Testis (tissue), 5 donors: ENCODE measurements around the gene ORC2. TPM values are rescaled to one million over a fixed set of nuclear protein-coding genes. Genes with fewer than 3 reads are reported as not detected.
A peak's percentile ranks its signal among the peaks of the same experiment; 100 is the strongest.

ENCODE experiments used
- DNase-seq: peaks from one replicate; pipeline ENCODE4 v3.0.0-alpha.2; 2019
- H3K27ac ChIP-seq, 2 donors: fragments of 200-600 bp; sonication (generic); one replicate each; pipeline ENCODE4 v1.5.1; 2019
- H3K27me3 ChIP-seq: fragments of 200-600 bp; sonication (generic); one replicate; pipeline ENCODE4 v1.5.1; 2019
- H3K36me3 ChIP-seq: fragments of 200-600 bp; sonication (generic); one replicate; pipeline ENCODE4 v1.5.1; 2017; ENCODE audit warnings: low read depth; ENCODE audit errors: missing control alignments
- H3K4me1 ChIP-seq: fragments of 200-600 bp; sonication (generic); one replicate; pipeline ENCODE4 v1.5.1; 2019
- H3K4me3 ChIP-seq, 2 donors: fragments of 200-600 bp; sonication (generic); one replicate each; pipeline ENCODE4 v1.5.1; 2017 to 2019
- H3K9me3 ChIP-seq: fragments of 200-600 bp; sonication (generic); one replicate; pipeline ENCODE4 v1.5.1; 2017
- POLR2A ChIP-seq: fragments of 450-650 bp; IDR thresholded peaks from one replicate; pipeline ENCODE4 v1.6.1; 2017; ENCODE audit warnings: antibody characterized with exemption, mild to moderate bottlenecking, moderate library complexity
- WGBS, 2 donors: methylation state at CpG; one replicate each; pipeline ENCODE4 v1.1.5; 2018; 5-methylcytosine and 5-hydroxymethylcytosine counted together
- intact Hi-C: fragments of 100-400 bp; cut with DNase I; formaldehyde crosslinking; loops from one replicate; pipeline ENCODE4 v1.15.1; 2023; ENCODE audit warnings: low total_unique reads
- long read RNA-seq, 2 donors: transcript quantifications; one replicate each; lab custom pipeline, GENCODE V29; 2026
- polyA plus RNA-seq: library from polyadenylated mRNA; stranded (reverse); fragments of 350-450 nt; fragmentation: Illumina TruSeq; extraction: RNeasy Lipid Tissue Mini Kit (QIAGEN cat#74804); gene quantifications from one replicate; pipeline ENCODE4 v1.2.3, GENCODE V29; 2014; ENCODE audit warnings: low read depth, low replicate concordance; ENCODE audit not compliant: insufficient read depth
- total RNA-seq, 2 donors: library from RNA; depleted of rRNA; stranded (reverse); fragments of >200 nt; gene quantifications; one replicate each; pipeline ENCODE4 v1.2.3, GENCODE V29; 2016
- TF ChIP-seq, protein P1 (sequence below), 3 experiments: fragments of 450-650 bp in 2 of 3; fragments of 200-600 bp in 1 of 3; sonication (generic) in 1 of 3; IDR thresholded peaks; one replicate each; pipeline ENCODE4 v1.5.1; 2016 to 2019; ENCODE audit warnings: antibody characterized with exemption in 3 of 3, mild to moderate bottlenecking in 2 of 3, moderate library complexity in 1 of 3

ORC2 gene
- total RNA-seq (10 to 100 TPM; 31.8 to 32.5 TPM), polyA plus RNA-seq (70.4 TPM)
- long read RNA-seq, donor 1, full-length matches to known transcripts: 1 of 1 reads
- long read RNA-seq, donor 1, partial matches to known transcripts: 0 of 1 reads
- long read RNA-seq, donor 1, other reads (novel, unspliced or antisense): 0 of 1 reads
- long read RNA-seq, donor 2, full-length matches to known transcripts: 4 of 4 reads
- long read RNA-seq, donor 2, partial matches to known transcripts: 0 of 4 reads
- long read RNA-seq, donor 2, other reads (novel, unspliced or antisense): 0 of 4 reads

DNA sequence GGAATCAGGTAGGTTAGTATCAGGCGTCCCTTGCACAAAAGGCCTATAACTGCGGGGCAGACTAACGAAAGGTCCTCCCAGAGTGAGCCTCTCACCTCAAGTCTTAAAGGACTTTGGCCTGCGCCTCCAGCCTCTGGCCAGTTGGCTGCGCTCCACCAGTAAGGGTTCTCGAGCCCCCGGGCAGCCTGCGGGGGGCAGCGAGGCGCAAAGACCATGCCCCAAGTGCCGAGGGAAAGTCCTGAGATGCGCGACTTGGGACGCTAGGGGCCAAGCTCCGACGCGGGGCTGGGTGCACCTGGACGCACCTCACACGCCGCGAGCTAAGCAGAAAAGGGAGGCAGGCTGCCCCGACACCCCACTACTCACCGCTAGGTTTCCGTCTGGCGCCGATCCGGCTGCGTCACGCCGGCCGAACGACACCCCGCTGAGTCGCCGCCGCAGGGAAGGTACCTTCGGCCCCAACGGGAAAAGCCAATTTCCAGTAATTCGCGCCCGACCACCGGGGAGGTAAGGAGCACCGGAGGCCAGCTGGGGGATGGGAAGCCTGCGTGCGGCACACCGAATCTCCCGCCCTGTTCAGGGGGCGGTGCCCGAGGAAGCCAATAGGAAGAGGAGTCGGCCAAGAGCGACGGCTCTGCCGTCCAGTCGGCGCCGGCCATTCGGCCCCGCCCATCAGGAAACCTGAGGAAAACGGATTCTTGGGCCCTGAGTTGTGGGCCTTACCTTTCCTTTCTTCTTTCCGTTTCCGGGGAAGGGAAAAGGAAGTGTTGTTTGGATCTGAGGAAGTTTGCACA is at the start of gene ORC2:
Gene ORC2, minus strand, starts transcription at position 537 of the 794 bp plus-strand sequence. CDS start 5,537 bp downstream, outside the sequence.
- no peak for TF ChIP-seq POLR2A
- TF ChIP-seq, protein P1, sequence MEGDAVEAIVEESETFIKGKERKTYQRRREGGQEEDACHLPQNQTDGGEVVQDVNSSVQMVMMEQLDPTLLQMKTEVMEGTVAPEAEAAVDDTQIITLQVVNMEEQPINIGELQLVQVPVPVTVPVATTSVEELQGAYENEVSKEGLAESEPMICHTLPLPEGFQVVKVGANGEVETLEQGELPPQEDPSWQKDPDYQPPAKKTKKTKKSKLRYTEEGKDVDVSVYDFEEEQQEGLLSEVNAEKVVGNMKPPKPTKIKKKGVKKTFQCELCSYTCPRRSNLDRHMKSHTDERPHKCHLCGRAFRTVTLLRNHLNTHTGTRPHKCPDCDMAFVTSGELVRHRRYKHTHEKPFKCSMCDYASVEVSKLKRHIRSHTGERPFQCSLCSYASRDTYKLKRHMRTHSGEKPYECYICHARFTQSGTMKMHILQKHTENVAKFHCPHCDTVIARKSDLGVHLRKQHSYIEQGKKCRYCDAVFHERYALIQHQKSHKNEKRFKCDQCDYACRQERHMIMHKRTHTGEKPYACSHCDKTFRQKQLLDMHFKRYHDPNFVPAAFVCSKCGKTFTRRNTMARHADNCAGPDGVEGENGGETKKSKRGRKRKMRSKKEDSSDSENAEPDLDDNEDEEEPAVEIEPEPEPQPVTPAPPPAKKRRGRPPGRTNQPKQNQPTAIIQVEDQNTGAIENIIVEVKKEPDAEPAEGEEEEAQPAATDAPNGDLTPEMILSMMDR (IDR thresholded peaks at IDR 0.05): peak; percentile 34 to 60 (median 39)
- H3K4me1 ChIP-seq: peaks cover 9% of the 10 kb centered on the region
- DNase-seq: peak; percentile 97
- WGBS, 2 donors: 0 to 1% methylated on average over 10 to 55 of the region's 61 CpGs
- intact Hi-C loops: no loop called here
- H3K27me3 ChIP-seq: no peaks in the 10 kb centered on the region
- peak within 1 kb of the TSS; percentile 80 to 98 for H3K4me3 ChIP-seq
- H3K9me3 ChIP-seq: no peaks in the 10 kb centered on the region
- H3K27ac ChIP-seq: peak within 1 kb of the TSS; percentile 74 to 84
- no peaks in the 10 kb centered on the region for H3K36me3 ChIP-seq

- 84 to 93% methylated on average over 2 of the region's 2 CpGs for WGBS, 2 donors
- no peaks in the 10 kb centered on the region for H3K36me3 ChIP-seq
- DNase-seq: no peak
- intact Hi-C loops: no loop called here
- no peaks in the 10 kb centered on the region for H3K27me3 ChIP-seq
- H3K4me3 ChIP-seq: no peak overlapping the region
- no peaks in the 10 kb centered on the region for H3K4me1 ChIP-seq
- no peak overlapping the region for H3K27ac ChIP-seq
- H3K9me3 ChIP-seq: no peaks in the 10 kb centered on the region
- TF ChIP-seq, protein P1 (IDR thresholded peaks at IDR 0.05): no peak
- TF ChIP-seq POLR2A: no peak
Observed at GRCh38 chr2:201008296-201008829, 44.9 kb upstream of the ORC2 start.

DNA sequence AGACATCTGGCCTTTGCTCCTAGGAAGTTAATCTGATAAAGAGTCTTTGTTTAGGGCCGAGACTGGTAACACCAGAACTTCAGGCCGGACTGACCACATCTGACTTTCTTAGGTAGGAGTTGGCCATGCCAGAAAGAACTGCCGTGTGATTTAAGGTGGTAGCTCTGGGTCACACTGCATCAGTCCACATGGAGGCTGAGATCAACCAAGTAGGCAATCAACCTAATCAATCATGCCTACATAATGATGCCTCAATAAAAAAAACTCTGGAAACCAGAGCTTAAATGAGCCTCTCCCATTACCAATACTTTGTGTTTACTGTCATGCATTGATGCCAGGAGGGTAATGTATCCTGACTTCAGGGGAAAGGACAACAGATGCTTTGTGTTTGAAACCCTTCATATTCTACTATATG is 44.1 kb upstream of the ORC2 start:
- no peaks in the 10 kb centered on the region for H3K36me3 ChIP-seq
- 57 to 59% methylated on average over 3 of the region's 3 CpGs for WGBS, 2 donors
- no peaks in the 10 kb centered on the region for H3K27me3 ChIP-seq
- no peak for DNase-seq
- H3K27ac ChIP-seq: no peak overlapping the region
- H3K4me3 ChIP-seq: no peak overlapping the region
- intact Hi-C loops: no loop called here
- no peak for TF ChIP-seq POLR2A
- TF ChIP-seq, protein P1 (IDR thresholded peaks at IDR 0.05): no peak
- no peaks in the 10 kb centered on the region for H3K9me3 ChIP-seq
- H3K4me1 ChIP-seq: no peaks in the 10 kb centered on the region

DNA sequence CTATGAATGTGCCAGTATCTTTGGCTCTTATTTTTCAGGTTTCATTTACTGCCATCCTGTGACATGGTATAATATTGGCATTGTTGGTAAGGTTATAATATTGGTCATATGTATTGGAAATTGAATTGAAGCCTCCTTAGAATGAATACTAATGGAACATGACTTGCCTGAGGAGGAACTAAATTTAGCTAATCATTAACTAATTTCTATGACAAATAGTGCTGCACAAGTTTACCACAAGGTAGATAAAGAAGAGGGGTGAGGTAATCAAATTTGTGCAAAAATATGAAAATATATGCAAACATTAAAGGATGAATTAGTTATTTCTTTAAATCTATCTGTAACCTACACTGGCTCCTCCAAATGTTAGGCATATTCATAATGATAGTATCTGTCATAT is 43.2 kb upstream of the ORC2 start:
- Histone ChIP-seq H3K4me3 (no peak overlapping the region), H3K4me1 (no peaks in the 10 kb centered on the region), H3K27ac (no peak overlapping the region), H3K9me3 (no peaks in the 10 kb centered on the region), H3K27me3 (no peaks in the 10 kb centered on the region), H3K36me3 (no peaks in the 10 kb centered on the region)
- DNase-seq: no peak
- TF ChIP-seq POLR2A: no peak
- TF ChIP-seq, protein P1 (IDR thresholded peaks at IDR 0.05): no peak
- intact Hi-C loops: no loop called here
